SK-N-SH (cell line): ENCODE measurements around the gene ZNF592. TPM values are rescaled to one million over a fixed set of nuclear protein-coding genes. Genes with fewer than 3 reads are reported as not detected.
"Not testable (repeated sequence)": the region's sequence is repeated elsewhere in the genome, so short reads cannot be mapped to it uniquely, and the experiment has no call there.

Experiments
- CTCF ChIA-PET: fragments of 300-600, 350-600 bp; formaldehyde crosslinking; extraction: SDS; loops from one replicate; lab custom pipeline; 2021; lab: Yijun Ruan, JAX
- POLR2A ChIA-PET: fragments of 350-600 bp; sonication (Branson Sonifier 250); formaldehyde crosslinking; extraction: SDS; loops from one replicate; lab custom pipeline; 2020; ENCODE audit warnings: antibody characterized with exemption, inconsistent platforms; lab: Yijun Ruan, JAX
- DNase-seq: peaks from one replicate; pipeline ENCODE4 v3.0.0; 2012
- H2AFZ ChIP-seq: fragments of 200-600 bp; sonication (generic); 2 replicates; pipeline ENCODE4 v1.8.1; 2016; ENCODE audit warnings: antibody characterized with exemption, mild to moderate bottlenecking, low read depth
- H3F3A ChIP-seq: fragments of 200-600 bp; sonication (generic); replicated peaks from 2 replicates; pipeline ENCODE3; 2016; ENCODE audit warnings: antibody characterized with exemption, mild to moderate bottlenecking; ENCODE audit not compliant: insufficient read depth
- H3K27ac ChIP-seq, 2 experiments: fragments of 200-500 bp in 1 of 2; fragments of 200-600 bp in 1 of 2; sonication (Bioruptor generic) in 1 of 2; sonication (generic), shearing (Covaris generic) in 1 of 2; 2 replicates each; pipeline versions ENCODE4 v1.5.1 to v1.6.1; 2014 to 2016; ENCODE audit warnings: low read depth in 2 of 2, inconsistent platforms in 1 of 2, low read length in 1 of 2, mild to moderate bottlenecking in 1 of 2, mixed read lengths in 1 of 2
- H3K27me3 ChIP-seq: fragments of 200-600 bp; sonication (generic), shearing (Covaris generic); 2 replicates; pipeline ENCODE4 v1.6.1; 2016; ENCODE audit warnings: mixed run types; ENCODE audit not compliant: insufficient read depth
- H3K36me3 ChIP-seq, 2 experiments: fragments of 200-500 bp in 1 of 2; fragments of 200-600 bp in 1 of 2; sonication (Bioruptor generic) in 1 of 2; sonication (generic) in 1 of 2; replicated peaks in 1 of 2; 2 replicates each; pipeline versions ENCODE3 to v1.5.1; 2014 to 2016; ENCODE audit warnings: low read length in 1 of 2, mild to moderate bottlenecking in 1 of 2; ENCODE audit not compliant: insufficient read depth in 2 of 2, control insufficient read depth in 1 of 2
- H3K4me1 ChIP-seq, 2 experiments: fragments of 200-500 bp in 1 of 2; fragments of 200-600 bp in 1 of 2; sonication (Bioruptor generic) in 1 of 2; sonication (generic), shearing (Covaris generic) in 1 of 2; 2 replicates each; pipeline versions ENCODE4 v1.5.1 to v1.6.1; 2014 to 2016; ENCODE audit warnings: low read depth in 1 of 2, low read length in 1 of 2, mixed run types in 1 of 2; ENCODE audit not compliant: insufficient read depth in 2 of 2, control insufficient read depth in 1 of 2
- H3K4me2 ChIP-seq: fragments of 200-600 bp; sonication (generic), shearing (Covaris generic); 2 replicates; pipeline ENCODE4 v1.6.1; 2017; ENCODE audit warnings: mixed run types
- H3K4me3 ChIP-seq, 2 experiments: fragments of 200-500 bp in 1 of 2; fragments of 200-600 bp in 1 of 2; sonication (Bioruptor generic) in 1 of 2; sonication (generic), shearing (Covaris generic) in 1 of 2; 2 replicates each; pipeline versions ENCODE4 v1.5.1 to v1.8.1; 2014 to 2016; ENCODE audit warnings: low read depth in 2 of 2, inconsistent platforms in 1 of 2, low read length in 1 of 2, mild to moderate bottlenecking in 1 of 2, mixed read lengths in 1 of 2, moderate library complexity in 1 of 2
- H3K79me2 ChIP-seq: fragments of 200-600 bp; sonication (generic); 2 replicates; pipeline ENCODE4 v1.8.1; 2017; ENCODE audit warnings: mild to moderate bottlenecking; ENCODE audit not compliant: insufficient read depth
- H3K9ac ChIP-seq: fragments of 200-600 bp; sonication (generic); 2 replicates; pipeline ENCODE4 v1.6.1; 2017; ENCODE audit warnings: mixed run types
- H3K9me2 ChIP-seq: fragments of 200-600 bp; sonication (generic); 2 replicates; pipeline ENCODE4 v1.6.1; 2017; ENCODE audit warnings: mixed run types
- H3K9me3 ChIP-seq: fragments of 200-600 bp; sonication (generic); 2 replicates; pipeline ENCODE4 v1.6.1; 2017; ENCODE audit warnings: mixed run types, mild to moderate bottlenecking, moderate library complexity
- H4K20me1 ChIP-seq: fragments of 200-600 bp; sonication (generic); 2 replicates; pipeline ENCODE4 v1.6.1; 2017; ENCODE audit warnings: mild to moderate bottlenecking, mixed run types; ENCODE audit not compliant: insufficient read depth
- EP300 ChIP-seq, 2 experiments: IDR thresholded peaks; 2 replicates each; pipeline versions ENCODE4 v1.4.0 to v1.6.1; 2012; ENCODE audit warnings: borderline replicate concordance in 1 of 2, low read depth in 1 of 2, low read length in 1 of 2
- MXI1 ChIP-seq: IDR thresholded peaks from 2 replicates; pipeline ENCODE4 v1.6.1; 2012; ENCODE audit warnings: mild to moderate bottlenecking, low read depth, low read length, improper control_type of control experiment
- REST ChIP-seq: IDR thresholded peaks from 2 replicates; pipeline ENCODE4 v1.6.1; 2012; ENCODE audit warnings: mild to moderate bottlenecking, low read depth, low read length, moderate library complexity
- RFX5 ChIP-seq: IDR thresholded peaks from 2 replicates; pipeline ENCODE4 v1.6.1; 2012; ENCODE audit warnings: mild to moderate bottlenecking, improper control_type of control experiment, low read length
- WGBS: methylation state at CpG from one replicate; pipeline ENCODE4 v1.1.6; 2017; ENCODE audit warnings: low lambda C conversion rate; 5-methylcytosine and 5-hydroxymethylcytosine counted together
- polyA plus RNA-seq, 3 experiments: library from polyadenylated mRNA; depleted of rRNA; stranded (reverse); fragments of >200 nt; gene quantifications; 2 replicates each; pipeline ENCODE4 v1.2.3, GENCODE V29; 2012

ZNF592 gene
- polyA plus RNA-seq, 1 of the 3 experiments (the other 2 are of a cell fraction) = 8.0 TPM

GRCh38 chr15:84752700-84753099 lies 4.3 kb downstream of the ZNF592 start:
- Histone ChIP-seq H3K27ac (peak overlapping the region in 1 of 2 experiments; percentile 53; a peak in 2 of 4 replicates), H4K20me1 (peaks cover 83% of the 10 kb centered on the region)
- no peak for DNase-seq

GRCh38 chr15:84754889-84755288 lies 6.5 kb downstream of the ZNF592 start:
- peaks cover 15% of the 10 kb centered on the region for H3F3A ChIP-seq
- H3K36me3 ChIP-seq, H2AFZ ChIP-seq, H3K27ac ChIP-seq, H3K4me3 ChIP-seq, H3K27me3 ChIP-seq, H3K9ac ChIP-seq, H3K9me3 ChIP-seq, H3K4me2 ChIP-seq, H3K9me2 ChIP-seq, DNase-seq, POLR2A ChIA-PET: not testable (repeated sequence)
- 96% methylated on average over 4 of the region's 4 CpGs for WGBS
- H3K4me1 ChIP-seq = peaks cover 3 to 19% of the 10 kb centered on the region in 2 experiments; a peak in 3 of 4 replicates
- peaks cover 100% of the 10 kb centered on the region for H3K79me2 ChIP-seq
- peaks cover 99% of the 10 kb centered on the region for H4K20me1 ChIP-seq
- CTCF ChIA-PET = interaction anchor here (1.3 kb wide), 1 partner anchor 173 kb away, joined by 6 read pairs; no protein-coding TSS in a partner anchor

More at GRCh38 chr15:84752700-84753099, 4.3 kb downstream of the ZNF592 start:
- no peak overlapping the region for H2AFZ ChIP-seq
- WGBS = 59% methylated on average over 3 of the region's 3 CpGs
- no peaks in the 10 kb centered on the region for H3K27me3 ChIP-seq
- H3K9ac ChIP-seq = no peak overlapping the region
- POLR2A ChIA-PET = no interaction called here
- H3K4me1 ChIP-seq = peaks cover 7 to 15% of the 10 kb centered on the region in 2 experiments; a peak in 3 of 4 replicates
- peaks cover 0 to 3% of the 10 kb centered on the region in 2 experiments for H3K36me3 ChIP-seq
- H3K4me2 ChIP-seq = peak overlapping the region; percentile 43; the same call in 1 of the 2 replicates
- peaks cover 15% of the 10 kb centered on the region for H3F3A ChIP-seq
- peaks cover 89% of the 10 kb centered on the region for H3K79me2 ChIP-seq
- no peaks in the 10 kb centered on the region for H3K9me2 ChIP-seq
- CTCF ChIA-PET = interaction anchor here (0.6 to 1.3 kb wide), 5 partner anchors 11 to 175 kb away, joined by 3 to 5 read pairs (median 3); partner anchors contain the start of gene WDR73
- H3K4me3 ChIP-seq = peak overlapping the region in 1 of 2 experiments; percentile 11; a peak in 1 of 4 replicates
- TF ChIP-seq MXI1 = no peak
- no peak for TF ChIP-seq EP300 (IDR thresholded peaks at IDR 0.05; ENCODE audit: borderline replicate concordance in 1 of 2, low read depth in 1 of 2, low read length in 1 of 2)
- no peak for TF ChIP-seq REST
- no peak for TF ChIP-seq RFX5
- no peaks in the 10 kb centered on the region for H3K9me3 ChIP-seq
